Psoas muscle (tissue), 8 donors: Measurements from ENCODE around the gene SPEG. TPM values are rescaled to one million over a fixed set of nuclear protein-coding genes. Genes with fewer than 3 reads are reported as not detected.

Experiments
- ATAC-seq, 4 donors: fragments of 200-7000 bp; cut with Tn5 transposase; one replicate each; pipeline ENCODE4 v1.9.1; 2020; ENCODE audit warnings: moderate library complexity in 3 of 4, mild to moderate bottlenecking in 2 of 4
- DNase-seq, 2 donors: peaks; one replicate each; pipeline ENCODE4 v3.0.0-alpha.2; 2020
- H3K27ac ChIP-seq: fragments of 200-600 bp; one replicate; pipeline ENCODE4 v1.8.0; 2022
- H3K27me3 ChIP-seq, 3 donors: fragments of 200-600 bp in 1 of 3; one replicate each; pipeline versions ENCODE4 v1.6.1 to v1.8.0; 2013 to 2022; ENCODE audit warnings: low read length in 2 of 3, mild to moderate bottlenecking in 2 of 3, moderate library complexity in 1 of 3; ENCODE audit not compliant: insufficient read depth in 3 of 3
- H3K36me3 ChIP-seq, 2 donors: fragments of 200-600 bp in 1 of 2; one replicate each; pipeline versions ENCODE4 v1.6.1 to v1.8.0; 2013 to 2022; ENCODE audit warnings: low read depth in 1 of 2, mild to moderate bottlenecking in 1 of 2, moderate library complexity in 1 of 2; ENCODE audit not compliant: insufficient read depth in 1 of 2
- H3K4me1 ChIP-seq: fragments of 200-600 bp; one replicate; pipeline ENCODE4 v1.8.0; 2022
- H3K4me3 ChIP-seq: fragments of 200-600 bp; one replicate; pipeline ENCODE4 v1.8.0; 2022; ENCODE audit warnings: mild to moderate bottlenecking
- H3K9me3 ChIP-seq: fragments of 200-600 bp; one replicate; pipeline ENCODE4 v1.8.0; 2022
- WGBS, 3 donors: extraction: QIAGEN DNeasy Blood & Tissue Kit; methylation state at CpG; one replicate each; pipeline versions ENCODE4 v1.1.6 to v1.1.7; 2013; 5-methylcytosine and 5-hydroxymethylcytosine counted together
- intact Hi-C, 2 donors: fragments of 100-400 bp; cut with DNase I; formaldehyde crosslinking; loops; one replicate each; pipeline versions ENCODE4 v1.11.0 to v1.14.2; 2022
- polyA plus RNA-seq, 3 donors: library from polyadenylated mRNA; stranded (reverse); fragments of 200-250 nt; gene quantifications; one replicate each; pipeline ENCODE4 v1.2.3, GENCODE V29; 2013
- total RNA-seq, 4 donors: library from RNA; stranded (reverse); fragmentation: NEBNext Ultra II Directional in 2 of 4; extraction: Animal tissue kit (Norgen Biotek cat#: 25700) in 2 of 4; gene quantifications; one replicate each; pipeline versions ENCODE4 v1.2.1 to v1.2.4, GENCODE V29; 2021 to 2023
- TF ChIP-seq, protein P1 (sequence below): fragments of 200-600 bp; IDR thresholded peaks from one replicate; pipeline ENCODE4 v1.8.0; 2022; ENCODE audit warnings: antibody characterized with exemption
- donor health status: healthy with polysubstance abuse.
- donor health status: DM: no; HTN: no; CAD: no; lungs with moderate emphysema.
- donor health status: Bipolar disorder and iron deficiency.
- donor health status: healthy.
- donor health status: DM: yes; HTN: yes; CAD: no.
- donor health status: DM: no; HTN: no; CAD: no.
- donor health status: DM: no; HTN: no; CAD: no.
- donor health status: DM: yes; HTN: yes; CAD: no.

SPEG gene
- total and polyA plus RNA-seq, 7 donors, result 34.8 to 419 (median 239) TPM

GRCh38 chr2:219462349-219462748, 27.7 kb downstream of the SPEG start:
- H3K27ac ChIP-seq, result peak overlapping the region; percentile 94
- peaks cover 0 to 59% of the 10 kb centered on the region in 2 donors for H3K36me3 ChIP-seq
- no peaks in the 10 kb centered on the region for H3K9me3 ChIP-seq
- TF ChIP-seq, protein P1, sequence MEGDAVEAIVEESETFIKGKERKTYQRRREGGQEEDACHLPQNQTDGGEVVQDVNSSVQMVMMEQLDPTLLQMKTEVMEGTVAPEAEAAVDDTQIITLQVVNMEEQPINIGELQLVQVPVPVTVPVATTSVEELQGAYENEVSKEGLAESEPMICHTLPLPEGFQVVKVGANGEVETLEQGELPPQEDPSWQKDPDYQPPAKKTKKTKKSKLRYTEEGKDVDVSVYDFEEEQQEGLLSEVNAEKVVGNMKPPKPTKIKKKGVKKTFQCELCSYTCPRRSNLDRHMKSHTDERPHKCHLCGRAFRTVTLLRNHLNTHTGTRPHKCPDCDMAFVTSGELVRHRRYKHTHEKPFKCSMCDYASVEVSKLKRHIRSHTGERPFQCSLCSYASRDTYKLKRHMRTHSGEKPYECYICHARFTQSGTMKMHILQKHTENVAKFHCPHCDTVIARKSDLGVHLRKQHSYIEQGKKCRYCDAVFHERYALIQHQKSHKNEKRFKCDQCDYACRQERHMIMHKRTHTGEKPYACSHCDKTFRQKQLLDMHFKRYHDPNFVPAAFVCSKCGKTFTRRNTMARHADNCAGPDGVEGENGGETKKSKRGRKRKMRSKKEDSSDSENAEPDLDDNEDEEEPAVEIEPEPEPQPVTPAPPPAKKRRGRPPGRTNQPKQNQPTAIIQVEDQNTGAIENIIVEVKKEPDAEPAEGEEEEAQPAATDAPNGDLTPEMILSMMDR, result no peak
- ATAC-seq (no peak), DNase-seq (no peak)
- no peak overlapping the region for H3K4me3 ChIP-seq
- intact Hi-C loops, result no loop called here
- no peaks in the 10 kb centered on the region for H3K27me3 ChIP-seq
- 80 to 96% (median 91%) methylated on average over 9 of the region's 9 CpGs for WGBS, 3 donors
- H3K4me1 ChIP-seq, result peaks cover 32% of the 10 kb centered on the region

- no peaks in the 10 kb centered on the region for H3K9me3 ChIP-seq
- H3K27ac ChIP-seq, result peak overlapping the region; percentile 46
- H3K4me3 ChIP-seq, result no peak overlapping the region
- H3K36me3 ChIP-seq, result peaks cover 0 to 78% of the 10 kb centered on the region in 2 donors
- intact Hi-C loops, result loop anchor here in 1 of 2 donors (5.0 kb wide), 1 partner anchor 58 kb away; no protein-coding TSS in a partner anchor
- 86 to 89% (median 87%) methylated on average over 21 of the region's 21 CpGs for WGBS, 3 donors
- peaks cover 14% of the 10 kb centered on the region for H3K4me1 ChIP-seq
- ATAC-seq, result no peak
- TF ChIP-seq, protein P1, result no peak
- no peak for DNase-seq
- H3K27me3 ChIP-seq, result no peaks in the 10 kb centered on the region
These were observed 29.8 kb downstream of the SPEG start for GRCh38 chr2:219464286-219465032.

DNA sequence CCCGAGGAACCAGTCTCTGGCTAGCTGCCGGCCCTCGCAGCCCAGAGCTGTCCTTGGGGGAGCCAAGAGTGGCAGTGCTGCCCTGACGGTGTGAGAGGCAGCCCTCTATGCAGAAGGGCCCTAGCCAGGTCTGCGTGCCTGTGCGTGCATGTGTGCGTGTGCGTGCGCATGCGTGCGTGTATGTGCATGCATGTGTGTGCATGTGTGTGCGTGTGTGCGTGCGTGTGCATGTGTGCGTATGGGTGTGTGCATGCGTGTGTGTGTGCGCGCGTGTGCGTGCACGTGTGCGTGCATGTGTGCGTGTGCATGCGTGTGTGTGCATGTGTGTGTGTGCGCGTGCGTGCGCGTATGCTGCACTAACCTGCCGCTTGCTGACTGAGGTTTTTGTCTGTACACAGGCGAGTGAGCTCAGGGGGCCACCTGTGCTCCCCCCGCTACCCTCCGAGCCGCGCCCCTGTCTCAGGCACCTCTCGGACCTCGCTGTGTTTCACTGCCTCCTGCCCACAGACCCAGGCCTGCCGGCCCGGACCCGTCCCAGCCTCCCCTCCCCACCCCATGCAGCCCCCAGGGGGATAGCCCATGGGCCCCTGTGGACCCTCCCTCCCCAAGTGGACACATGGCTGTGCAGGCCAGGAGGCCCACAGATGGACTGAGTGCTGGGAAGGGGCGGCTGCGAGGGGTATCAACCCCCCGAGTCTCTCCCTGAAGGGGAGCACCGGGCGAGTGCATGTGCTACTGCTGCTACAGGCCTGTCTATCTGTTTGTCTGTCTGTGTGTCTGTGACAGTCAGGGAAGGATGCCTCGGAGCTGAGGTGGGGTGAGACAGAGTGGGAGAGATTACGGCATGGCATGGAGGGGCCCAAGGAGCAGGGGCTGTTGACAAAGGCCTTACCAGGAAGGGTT, 31.3 kb downstream of the SPEG start:
- intact Hi-C loops, result loop anchor here in 1 of 2 donors (5.0 kb wide), 1 partner anchor 56 kb away; no protein-coding TSS in a partner anchor
- ATAC-seq (no peak), DNase-seq (no peak)
- no peak overlapping the region for H3K4me3 ChIP-seq
- H3K27ac ChIP-seq, result no peak overlapping the region
- no peaks in the 10 kb centered on the region for H3K27me3 ChIP-seq
- no peaks in the 10 kb centered on the region for H3K9me3 ChIP-seq
- H3K36me3 ChIP-seq, result peaks cover 0 to 92% of the 10 kb centered on the region in 2 donors
- WGBS, 3 donors, result 88 to 92% (median 88%) methylated on average over 33 to 47 of the region's 47 CpGs
- peaks cover 4% of the 10 kb centered on the region for H3K4me1 ChIP-seq
- TF ChIP-seq, protein P1, result no peak

- ATAC-seq (peak in 1 of 4 donors; percentile 8), DNase-seq (no peak)
- 74 to 80% (median 74%) methylated on average over 28 of the region's 28 CpGs for WGBS, 3 donors
- intact Hi-C loops, result loop anchor here in 1 of 2 donors (5.0 kb wide), 1 partner anchor 55 kb away; no protein-coding TSS in a partner anchor
- Histone ChIP-seq H3K4me3 (no peak overlapping the region), H3K9me3 (no peaks in the 10 kb centered on the region), H3K4me1 (no peaks in the 10 kb centered on the region), H3K36me3 (peaks cover 0 to 98% of the 10 kb centered on the region in 2 donors), H3K27me3 (no peaks in the 10 kb centered on the region), H3K27ac (no peak overlapping the region)
- TF ChIP-seq, protein P1, result no peak
These were observed 32.4 kb downstream of the SPEG start for GRCh38 chr2:219466816-219467735.
